Body of pancreas (tissue), 4 donors: Measurements from ENCODE around the gene NKD1. TPM values are rescaled to one million over a fixed set of nuclear protein-coding genes. Genes with fewer than 3 reads are reported as not detected.

Experiments used
- ATAC-seq: fragments of 150-250 bp; one replicate; pipeline ENCODE4 v1.9.1; 2016
- DNase-seq, 4 donors: peaks; one replicate each; pipeline ENCODE4 v3.0.0-alpha.2; 2019
- H3K27ac ChIP-seq, 4 donors: fragments of 200-600 bp; sonication (generic); 1 replicate in 3 of 4; 2 replicates in 1 of 4; pipeline versions ENCODE4 v1.5.1 to v1.6.1; 2016 to 2019; ENCODE audit warnings: mild to moderate bottlenecking in 1 of 4, mixed read lengths in 1 of 4, moderate library complexity in 1 of 4
- H3K27me3 ChIP-seq, 2 donors: fragments of 200-600 bp; sonication (generic); one replicate each; pipeline ENCODE4 v1.6.0; 2016; ENCODE audit warnings: mild to moderate bottlenecking in 1 of 2
- H3K36me3 ChIP-seq, 2 donors: fragments of 200-600 bp; sonication (generic); replicated peaks in 1 of 2; 2 replicates each; pipeline ENCODE4 v1.5.1; 2016; ENCODE audit warnings: low read depth in 2 of 2; ENCODE audit not compliant: insufficient read depth in 1 of 2
- H3K4me1 ChIP-seq: fragments of 200-600 bp; sonication (generic); one replicate; pipeline ENCODE4 v1.6.0; 2016
- H3K4me3 ChIP-seq, 2 donors: fragments of 200-600 bp; sonication (generic); 1 replicate in 1 of 2; 2 replicates in 1 of 2; pipeline ENCODE4 v1.5.1; 2016 to 2019
- H3K9me3 ChIP-seq, 3 donors: fragments of 200-600 bp; sonication (generic); 1 replicate in 2 of 3; 2 replicates in 1 of 3; pipeline ENCODE4 v1.5.1; 2016
- POLR2A ChIP-seq, 3 donors: fragments of 450-650 bp; IDR thresholded peaks; one replicate each; pipeline ENCODE4 v1.6.1; 2016; ENCODE audit warnings: antibody characterized with exemption in 3 of 3, mild to moderate bottlenecking in 2 of 3
- WGBS, 2 donors: methylation state at CpG; one replicate each; pipeline ENCODE4 v1.1.5; 2017; 5-methylcytosine and 5-hydroxymethylcytosine counted together
- intact Hi-C: fragments of 100-400 bp; cut with DNase I; formaldehyde crosslinking; loops from one replicate; pipeline ENCODE4 v1.15.1; 2023
- total RNA-seq, 2 donors: library from RNA; depleted of rRNA; stranded (reverse); fragments of >200 nt; gene quantifications; one replicate each; pipeline ENCODE4 v1.1.0, GENCODE V29; 2016
- TF ChIP-seq, protein P1 (sequence below), 7 experiments: fragments of 450-650 bp in 4 of 7; fragments of 200-600 bp in 3 of 7; sonication (generic) in 3 of 7; IDR thresholded peaks; one replicate each; pipeline ENCODE4 v1.5.1; 2016 to 2019; ENCODE audit warnings: antibody characterized with exemption in 7 of 7

The NKD1 gene
- total RNA-seq, 2 donors from 2014 or later = 2.0 to 4.9 TPM

DNA sequence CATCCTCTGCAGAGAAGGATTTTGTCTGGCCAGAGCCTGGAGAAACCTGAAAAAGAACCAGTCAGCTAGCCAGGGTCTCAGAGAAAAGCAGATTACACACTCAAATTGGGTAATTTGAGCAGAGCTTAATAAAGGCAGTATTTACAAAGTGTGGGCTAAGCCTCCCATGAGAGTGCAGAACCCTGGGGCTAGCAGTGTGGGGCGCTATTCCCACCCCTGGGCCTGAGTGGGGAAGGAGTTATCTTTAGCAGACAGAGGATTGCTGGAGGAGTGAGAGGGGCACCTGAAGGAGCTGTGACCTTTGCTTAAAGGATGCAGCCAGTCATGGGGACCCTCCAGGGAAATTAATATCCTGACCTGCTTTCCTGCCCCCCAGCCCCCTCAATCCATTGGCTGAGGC is 86.8 kb downstream of the NKD1 start:
- Histone ChIP-seq H3K9me3 (no peaks in the 10 kb centered on the region), H3K27me3 (no peaks in the 10 kb centered on the region), H3K36me3 (no peaks in the 10 kb centered on the region), H3K4me3 (no peak overlapping the region), H3K27ac (no peak overlapping the region), H3K4me1 (no peaks in the 10 kb centered on the region)
- intact Hi-C loops = loop anchor here (5.0 kb wide), 1 partner anchor 38 kb away; no protein-coding TSS in a partner anchor
- ATAC-seq (no peak), DNase-seq (no peak)
- TF ChIP-seq, protein P1, sequence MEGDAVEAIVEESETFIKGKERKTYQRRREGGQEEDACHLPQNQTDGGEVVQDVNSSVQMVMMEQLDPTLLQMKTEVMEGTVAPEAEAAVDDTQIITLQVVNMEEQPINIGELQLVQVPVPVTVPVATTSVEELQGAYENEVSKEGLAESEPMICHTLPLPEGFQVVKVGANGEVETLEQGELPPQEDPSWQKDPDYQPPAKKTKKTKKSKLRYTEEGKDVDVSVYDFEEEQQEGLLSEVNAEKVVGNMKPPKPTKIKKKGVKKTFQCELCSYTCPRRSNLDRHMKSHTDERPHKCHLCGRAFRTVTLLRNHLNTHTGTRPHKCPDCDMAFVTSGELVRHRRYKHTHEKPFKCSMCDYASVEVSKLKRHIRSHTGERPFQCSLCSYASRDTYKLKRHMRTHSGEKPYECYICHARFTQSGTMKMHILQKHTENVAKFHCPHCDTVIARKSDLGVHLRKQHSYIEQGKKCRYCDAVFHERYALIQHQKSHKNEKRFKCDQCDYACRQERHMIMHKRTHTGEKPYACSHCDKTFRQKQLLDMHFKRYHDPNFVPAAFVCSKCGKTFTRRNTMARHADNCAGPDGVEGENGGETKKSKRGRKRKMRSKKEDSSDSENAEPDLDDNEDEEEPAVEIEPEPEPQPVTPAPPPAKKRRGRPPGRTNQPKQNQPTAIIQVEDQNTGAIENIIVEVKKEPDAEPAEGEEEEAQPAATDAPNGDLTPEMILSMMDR (IDR thresholded peaks at IDR 0.05) = no peak
- TF ChIP-seq POLR2A (IDR thresholded peaks at IDR 0.05) = no peak
- 69 to 92% methylated on average over 1 of the region's 1 CpG for WGBS, 2 donors

DNA sequence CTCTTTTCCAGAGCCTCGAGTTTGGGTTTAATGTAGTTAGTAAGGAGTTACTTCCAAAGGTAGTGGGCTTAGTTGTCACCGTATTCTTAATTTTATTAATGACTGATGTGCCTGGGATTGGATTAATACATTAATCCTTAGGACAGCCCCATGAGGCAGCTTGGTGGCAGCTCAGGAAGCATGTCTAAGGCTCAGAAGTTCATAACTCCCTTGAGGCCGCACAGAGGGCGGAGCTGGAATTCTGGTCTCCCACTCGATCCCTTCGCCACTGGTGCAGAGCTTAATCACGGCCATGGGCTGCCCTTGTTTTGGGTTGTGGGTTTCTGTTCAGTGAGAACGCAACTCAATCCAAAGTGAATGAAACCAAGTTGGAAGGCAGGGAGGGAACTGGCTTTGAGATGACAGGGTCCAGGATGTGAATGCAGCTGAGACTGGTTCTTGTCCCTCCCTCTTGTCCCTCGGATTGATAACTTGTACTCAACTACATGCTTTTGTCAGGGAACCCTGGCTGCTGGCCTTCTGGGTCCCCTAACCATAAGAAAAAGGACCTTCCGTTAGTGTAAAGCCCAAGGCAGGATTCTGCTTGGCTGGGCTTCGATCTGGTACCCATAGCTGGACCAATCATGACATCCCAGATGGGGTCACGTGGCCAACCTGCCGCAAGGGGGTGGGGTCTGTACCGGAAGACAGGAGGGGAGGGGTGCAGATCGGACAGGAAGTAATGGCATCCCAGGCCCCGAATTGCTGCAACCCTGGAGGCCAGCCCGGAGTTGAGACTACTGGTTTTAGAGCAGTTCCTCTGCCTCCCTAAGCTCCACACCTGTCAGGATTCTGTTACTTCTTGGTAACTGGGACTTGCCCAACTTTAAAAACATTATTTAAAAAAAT is 87.6 kb downstream of the NKD1 start:
- no peak for ATAC-seq
- no peaks in the 10 kb centered on the region for H3K9me3 ChIP-seq
- 69 to 74% methylated on average over 16 to 17 of the region's 17 CpGs for WGBS, 2 donors
- no peak overlapping the region for H3K27ac ChIP-seq
- no peak for TF ChIP-seq POLR2A (IDR thresholded peaks at IDR 0.05)
- TF ChIP-seq, protein P1 (IDR thresholded peaks at IDR 0.05) = no peak
- H3K27me3 ChIP-seq = no peaks in the 10 kb centered on the region
- no peaks in the 10 kb centered on the region for H3K4me1 ChIP-seq
- H3K36me3 ChIP-seq = no peaks in the 10 kb centered on the region
- no peak overlapping the region for H3K4me3 ChIP-seq
- intact Hi-C loops = loop anchor here (5.0 kb wide), 1 partner anchor 38 kb away; no protein-coding TSS in a partner anchor
- no peak for DNase-seq

DNA sequence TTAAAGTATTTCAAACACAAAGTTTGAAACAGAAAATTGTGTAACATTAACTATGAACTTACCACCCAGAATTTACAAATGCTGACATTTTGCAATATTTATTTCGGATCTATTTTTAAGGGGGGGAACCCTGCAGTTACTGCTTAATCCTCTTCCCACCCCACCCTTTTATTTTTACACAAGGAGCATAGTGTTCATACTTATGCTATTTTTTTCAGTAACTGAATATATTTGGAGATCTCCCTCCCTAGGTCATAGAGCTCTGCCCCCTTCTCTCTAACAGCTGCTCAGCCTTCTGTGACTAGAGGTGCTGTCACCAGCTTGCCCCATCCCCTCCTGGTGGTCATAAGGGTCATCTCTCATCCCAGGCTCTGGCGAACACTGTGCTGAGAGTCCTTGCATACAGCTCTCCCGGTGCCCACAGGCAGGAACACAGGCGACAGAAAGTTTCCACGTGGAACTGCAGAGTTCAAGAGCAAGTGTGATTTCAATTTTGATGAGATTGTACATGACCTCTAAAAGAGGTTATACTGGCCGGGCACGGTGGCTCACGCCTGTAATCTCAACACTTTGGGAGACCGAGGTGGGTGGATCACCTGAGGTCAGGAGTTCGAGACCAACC is 88.7 kb downstream of the NKD1 start:
- no peaks in the 10 kb centered on the region for H3K36me3 ChIP-seq
- H3K4me1 ChIP-seq = no peaks in the 10 kb centered on the region
- no peaks in the 10 kb centered on the region for H3K9me3 ChIP-seq
- TF ChIP-seq, protein P1 (IDR thresholded peaks at IDR 0.05) = no peak
- TF ChIP-seq POLR2A (IDR thresholded peaks at IDR 0.05) = no peak
- intact Hi-C loops = loop anchor here (5.0 kb wide), 1 partner anchor 40 kb away; no protein-coding TSS in a partner anchor
- H3K27ac ChIP-seq = no peak overlapping the region
- H3K4me3 ChIP-seq = no peak overlapping the region
- DNase-seq (no peak), ATAC-seq (no peak)
- no peaks in the 10 kb centered on the region for H3K27me3 ChIP-seq
- WGBS, 2 donors = 86 to 92% methylated on average over 10 of the region's 10 CpGs

DNA sequence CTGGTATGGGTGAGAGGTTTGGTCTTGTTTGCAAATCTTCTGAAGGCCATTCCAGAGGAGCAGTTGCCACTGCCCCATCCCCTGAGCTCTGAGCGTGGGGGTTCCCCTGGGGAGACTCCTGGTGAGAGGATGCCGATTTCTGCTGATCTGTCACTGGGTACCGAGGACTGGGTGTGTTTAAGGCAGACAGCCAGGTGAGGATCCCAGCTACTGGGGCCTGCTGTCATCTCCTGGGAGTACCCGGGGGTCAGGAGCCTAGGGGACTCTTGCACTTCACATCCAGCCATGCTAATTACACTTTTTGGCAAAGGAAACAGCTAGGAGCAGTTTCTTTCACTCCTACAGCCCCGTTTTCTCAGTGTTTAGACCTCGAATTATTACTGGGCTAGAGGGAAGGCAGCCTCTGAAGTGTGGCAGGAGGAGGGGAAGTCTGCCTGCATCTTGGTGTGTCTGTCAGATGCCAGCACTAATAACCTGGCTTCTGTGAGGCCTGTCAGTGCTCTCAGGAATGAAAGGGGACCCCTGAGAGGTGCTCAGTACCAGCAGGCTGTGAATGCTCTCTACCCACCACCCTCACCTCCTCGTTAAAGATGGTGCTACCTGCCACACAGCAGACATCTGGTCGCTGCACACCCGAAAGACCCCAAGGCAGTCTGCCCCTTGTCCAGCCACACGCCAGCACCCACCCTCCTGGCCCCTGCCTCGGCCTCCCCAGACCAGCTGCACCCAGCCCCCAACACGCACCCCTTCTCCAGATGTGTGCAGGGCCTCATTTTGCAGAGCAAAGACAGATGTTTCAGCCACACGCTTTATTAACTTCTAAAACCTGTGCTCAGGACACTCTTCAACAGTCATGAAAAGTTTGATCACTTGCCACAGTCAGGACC is 89.8 kb downstream of the NKD1 start:
- Histone ChIP-seq H3K9me3 (no peaks in the 10 kb centered on the region), H3K4me3 (no peak overlapping the region), H3K4me1 (no peaks in the 10 kb centered on the region), H3K36me3 (no peaks in the 10 kb centered on the region), H3K27ac (no peak overlapping the region), H3K27me3 (no peaks in the 10 kb centered on the region)
- intact Hi-C loops = loop anchor here (5.0 kb wide), 1 partner anchor 41 kb away; no protein-coding TSS in a partner anchor
- no peak for ATAC-seq
- TF ChIP-seq, protein P1 (IDR thresholded peaks at IDR 0.05) = no peak
- TF ChIP-seq POLR2A (IDR thresholded peaks at IDR 0.05) = no peak
- WGBS, 2 donors = 83 to 84% methylated on average over 12 to 13 of the region's 13 CpGs
- no peak for DNase-seq
